Bronchial epithelial cell (primary cell): Measurements from ENCODE around the gene RARG. TPM values are rescaled to one million over a fixed set of nuclear protein-coding genes. Genes with fewer than 3 reads are reported as not detected.
A peak's percentile ranks its signal among the peaks of the same experiment; 100 is the strongest.
"Not testable (repeated sequence)": the region's sequence is repeated elsewhere in the genome, so short reads cannot be mapped to it uniquely, and the experiment has no call there.

Experiments
- DNase-seq: peaks from one replicate; pipeline ENCODE4 v3.0.0-alpha.2; 2010; ENCODE audit warnings: low read depth
- FAIRE-seq: peaks from 2 replicates; lab custom pipeline; 2011; peaks lifted over from hg19 to GRCh38; lab: Jason Lieb, UNC
- H3K27me3 ChIP-seq: 2 replicates; pipeline ENCODE4 v1.5.1; 2011; ENCODE audit warnings: low read length; ENCODE audit not compliant: control insufficient read depth, insufficient read depth
- H3K36me3 ChIP-seq: 2 replicates; pipeline ENCODE4 v1.5.1; 2011; ENCODE audit warnings: low read length; ENCODE audit not compliant: control insufficient read depth, insufficient read depth
- H3K4me3 ChIP-seq: 2 replicates; pipeline ENCODE4 v1.5.1; 2011; ENCODE audit warnings: mild to moderate bottlenecking, low read depth, low read length, control low read depth
- total RNA-seq: library from RNA; depleted of rRNA; stranded (reverse); fragments of >200 nt; gene quantifications from 2 replicates; pipeline ENCODE4 v1.2.1, GENCODE V29; 2014
- TF ChIP-seq, protein P1 (sequence below): IDR thresholded peaks from 2 replicates; pipeline ENCODE4 v1.5.1; 2011; ENCODE audit warnings: mild to moderate bottlenecking, moderate library complexity, low read length, control low read depth, inconsistent platforms; ENCODE audit not compliant: insufficient read depth, severe bottlenecking

Gene RARG
- total RNA-seq, 1 donor from 2014 or later = 24.7 TPM

DNA sequence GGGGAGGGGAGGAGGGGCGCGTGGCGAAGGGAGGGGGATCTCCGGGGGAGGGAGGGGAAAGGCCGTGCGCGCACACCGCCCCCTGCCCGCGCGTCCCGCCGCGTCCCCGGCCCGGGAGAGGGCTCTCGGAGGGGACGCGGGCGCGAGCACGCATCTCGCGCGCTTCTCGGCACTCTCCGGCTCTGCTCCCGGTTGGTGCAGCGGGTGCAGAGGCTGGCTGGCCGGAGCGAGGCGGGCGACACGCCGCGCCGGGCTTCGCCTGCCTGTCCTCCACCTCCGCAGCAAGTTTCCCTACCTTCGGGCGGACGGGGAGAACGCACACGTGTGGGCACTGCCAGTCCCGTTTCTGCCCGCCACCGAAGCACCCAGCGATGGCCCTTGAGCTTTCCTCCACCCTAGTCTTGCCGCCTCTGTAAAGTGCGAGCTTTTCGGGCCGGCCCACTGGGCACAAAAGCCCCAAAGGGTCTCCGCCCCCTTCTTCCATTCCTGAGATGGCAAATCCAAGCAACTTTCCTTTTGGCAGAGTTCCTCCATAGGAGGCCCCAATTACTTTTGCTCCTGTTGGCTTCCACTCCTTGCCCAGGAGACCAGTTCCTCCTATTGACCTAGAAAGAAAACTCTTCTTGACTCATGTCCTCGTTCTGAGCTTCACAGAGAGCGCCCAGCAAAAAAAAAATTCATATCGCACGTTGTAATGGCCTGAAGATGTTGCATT is 50.9 kb downstream of the RARG start:
- TF ChIP-seq, protein P1, sequence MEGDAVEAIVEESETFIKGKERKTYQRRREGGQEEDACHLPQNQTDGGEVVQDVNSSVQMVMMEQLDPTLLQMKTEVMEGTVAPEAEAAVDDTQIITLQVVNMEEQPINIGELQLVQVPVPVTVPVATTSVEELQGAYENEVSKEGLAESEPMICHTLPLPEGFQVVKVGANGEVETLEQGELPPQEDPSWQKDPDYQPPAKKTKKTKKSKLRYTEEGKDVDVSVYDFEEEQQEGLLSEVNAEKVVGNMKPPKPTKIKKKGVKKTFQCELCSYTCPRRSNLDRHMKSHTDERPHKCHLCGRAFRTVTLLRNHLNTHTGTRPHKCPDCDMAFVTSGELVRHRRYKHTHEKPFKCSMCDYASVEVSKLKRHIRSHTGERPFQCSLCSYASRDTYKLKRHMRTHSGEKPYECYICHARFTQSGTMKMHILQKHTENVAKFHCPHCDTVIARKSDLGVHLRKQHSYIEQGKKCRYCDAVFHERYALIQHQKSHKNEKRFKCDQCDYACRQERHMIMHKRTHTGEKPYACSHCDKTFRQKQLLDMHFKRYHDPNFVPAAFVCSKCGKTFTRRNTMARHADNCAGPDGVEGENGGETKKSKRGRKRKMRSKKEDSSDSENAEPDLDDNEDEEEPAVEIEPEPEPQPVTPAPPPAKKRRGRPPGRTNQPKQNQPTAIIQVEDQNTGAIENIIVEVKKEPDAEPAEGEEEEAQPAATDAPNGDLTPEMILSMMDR = no peak
- peak; percentile 33 for DNase-seq
- Histone ChIP-seq H3K4me3 (peak overlapping the region; percentile 70), H3K27me3 (no peaks in the 10 kb centered on the region), H3K36me3 (peaks cover 19% of the 10 kb centered on the region)
- FAIRE-seq = no peak

DNA sequence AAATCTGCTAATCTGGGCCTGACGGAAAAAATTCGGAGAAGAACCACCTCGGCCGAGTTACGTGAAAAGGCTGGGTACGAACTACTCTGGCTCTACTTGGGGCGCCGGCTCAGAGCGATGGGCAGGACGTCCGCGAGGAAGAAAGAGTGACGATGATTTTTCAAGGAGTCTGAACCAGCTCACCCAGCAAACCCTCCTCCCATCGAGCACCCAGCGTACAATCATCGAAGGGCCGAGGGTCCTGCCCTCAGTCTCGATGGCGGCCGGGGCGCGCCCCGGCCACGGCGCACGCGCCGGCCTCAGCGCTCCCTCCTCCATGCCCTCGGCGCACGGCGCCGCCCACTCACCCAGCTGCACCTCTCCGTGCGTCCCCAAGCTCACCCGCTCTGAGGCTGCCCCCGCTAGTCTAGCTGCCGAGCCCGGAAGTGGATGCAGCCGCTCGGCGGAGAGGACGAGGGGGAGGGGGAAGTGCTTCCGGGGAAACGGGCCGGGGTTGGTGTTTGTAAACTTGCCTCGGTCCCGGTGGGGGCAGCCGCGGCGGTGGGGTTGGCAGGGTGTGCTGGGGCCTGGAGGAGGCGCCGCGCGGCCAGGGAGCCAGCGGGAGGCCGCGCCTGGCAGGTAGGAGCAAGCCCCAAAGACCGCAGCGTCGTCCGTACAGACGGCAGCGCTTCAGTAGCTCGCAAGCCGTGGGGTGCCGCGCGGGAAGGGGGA is 51.6 kb downstream of the RARG start, which contains the start of the genes CSAD and ZNF740:
Gene CSAD (minus strand): TSS at position 706 of the 711 bp plus-strand sequence. CDS start 7,455 bp downstream, outside the sequence.
Gene ZNF740 (plus strand): TSS at position 503 of the 711 bp plus-strand sequence. CDS start 1,262 bp downstream, outside the sequence.
- no peaks in the 10 kb centered on the region for H3K27me3 ChIP-seq
- peaks cover 16% of the 10 kb centered on the region for H3K36me3 ChIP-seq
- DNase-seq (peak; percentile 93), FAIRE-seq (no peak)
- TF ChIP-seq, protein P1 = no peak
- peak within 1 kb of the TSS; percentile 70 for H3K4me3 ChIP-seq

DNA sequence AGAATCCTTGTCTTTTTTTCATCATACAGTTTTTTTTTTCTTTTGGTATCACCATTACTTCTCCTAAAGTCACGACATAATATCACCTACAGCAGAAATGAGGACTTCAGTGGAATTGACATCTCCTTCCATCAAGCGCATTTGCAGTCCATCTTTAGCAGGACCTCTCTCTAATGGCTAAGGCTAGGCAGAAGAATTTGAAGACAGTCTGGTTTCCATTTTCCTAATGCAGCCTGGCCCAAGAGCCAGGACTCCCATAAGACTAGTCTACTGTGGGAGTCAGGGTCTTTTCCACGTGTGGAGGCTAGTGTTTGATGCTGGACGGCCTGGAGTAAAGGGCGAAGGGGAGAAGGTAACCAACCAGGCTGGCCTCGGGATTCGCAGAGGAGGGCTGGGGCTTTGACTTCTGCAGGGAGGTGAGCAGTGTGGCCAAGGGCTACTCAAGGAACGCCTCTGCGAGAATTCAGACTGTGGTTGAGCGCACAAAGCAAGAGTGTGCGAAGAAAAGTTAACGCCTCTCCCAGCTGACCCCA is 52.3 kb downstream of the RARG start:
- Histone ChIP-seq H3K27me3 (no peaks in the 10 kb centered on the region), H3K36me3 (peaks cover 14% of the 10 kb centered on the region), H3K4me3 (peak overlapping the region; percentile 70)
- DNase-seq (no peak), FAIRE-seq (no peak)
- TF ChIP-seq, protein P1 = no peak

DNA sequence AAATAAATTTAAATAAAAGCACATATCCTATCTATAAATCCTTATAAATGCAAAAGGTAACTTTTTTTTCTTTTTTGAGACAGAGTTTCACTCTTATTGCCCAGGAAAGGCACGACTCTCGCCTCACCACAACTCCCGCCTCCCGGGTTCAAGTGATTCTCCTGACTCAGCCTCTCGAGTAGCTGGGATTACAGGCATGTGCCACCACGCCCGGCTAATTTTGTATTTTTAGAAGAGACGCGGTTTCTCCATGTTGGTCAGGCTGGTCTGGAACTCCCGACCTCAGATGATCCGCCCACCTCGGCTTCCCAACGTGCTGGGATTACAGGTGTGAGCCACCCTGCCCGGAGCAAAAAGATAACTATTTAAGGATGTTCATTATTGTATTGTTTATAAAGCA is 53.2 kb downstream of the RARG start:
- H3K36me3 ChIP-seq = peaks cover 13% of the 10 kb centered on the region
- FAIRE-seq, H3K4me3 ChIP-seq, DNase-seq, H3K27me3 ChIP-seq: not testable (repeated sequence)

DNA sequence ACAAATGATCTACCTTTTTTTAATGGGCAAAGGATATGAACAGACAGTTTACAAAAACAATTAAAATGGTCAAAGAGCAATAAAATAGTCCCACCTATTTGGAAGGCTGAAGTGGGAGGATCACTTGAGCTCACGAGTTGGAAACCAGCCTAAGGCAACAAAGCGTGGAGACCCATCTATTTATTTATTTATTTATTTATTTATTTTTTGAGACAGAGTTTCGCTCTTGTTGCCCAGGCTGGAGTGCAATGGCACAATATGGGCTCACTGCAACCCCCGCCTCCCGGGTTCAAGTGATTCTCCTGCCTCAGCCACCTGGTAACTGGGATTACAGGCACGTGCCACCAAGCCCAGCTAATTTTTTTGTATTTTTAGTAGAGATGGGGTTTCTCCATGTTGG is 54.6 kb downstream of the RARG start:
- not testable (repeated sequence) for DNase-seq, H3K36me3 ChIP-seq, H3K27me3 ChIP-seq, H3K4me3 ChIP-seq, FAIRE-seq

DNA sequence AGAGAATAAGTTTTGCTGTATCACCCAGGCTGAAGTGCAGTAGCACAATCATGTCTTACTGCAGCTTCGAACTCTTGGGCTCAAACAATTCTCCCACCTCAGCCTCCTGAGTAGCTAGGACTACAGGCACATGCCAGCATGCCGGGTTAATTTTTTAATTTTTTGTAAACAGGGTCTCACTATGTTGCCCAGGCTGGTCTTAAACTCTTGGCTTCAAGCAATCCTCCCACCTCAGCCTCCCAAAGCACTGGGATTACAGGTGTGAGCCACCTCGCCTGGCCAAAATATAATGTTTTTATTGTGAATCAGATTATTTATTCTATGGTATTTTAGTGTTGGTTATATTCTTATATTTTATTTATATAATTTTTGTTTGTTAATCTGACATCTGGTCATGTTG is 55.3 kb downstream of the RARG start:
- DNase-seq (no peak), FAIRE-seq (no peak)
- Histone ChIP-seq H3K27me3 (no peaks in the 10 kb centered on the region), H3K4me3 (no peak overlapping the region), H3K36me3 (peaks cover under 1% of the 10 kb centered on the region)
- TF ChIP-seq, protein P1 = no peak
